Measurements from ENCODE around the gene NTMT1.

- peak; percentile 79 for TF ChIP-seq CTCF (IDR thresholded peaks at IDR 0.05; ENCODE audit: low read length)
- no peak for TF ChIP-seq EZH2 (IDR thresholded peaks at IDR 0.05; ENCODE audit: borderline replicate concordance, low read length)
These were observed 1.7 kb upstream of the NTMT1 start for GRCh38 chr9:129624168-129624759.
